Panc1 (cell line): Measurements from ENCODE around the gene MYOG. TPM values are rescaled to one million over a fixed set of nuclear protein-coding genes. Genes with fewer than 3 reads are reported as not detected.

Experiments
- ATAC-seq: fragments of 200-7000 bp; cut with Tn5 transposase; 2 replicates; pipeline ENCODE4 v1.9.1; 2020; ENCODE audit warnings: mild to moderate bottlenecking, moderate library complexity
- BruUV-seq: library from RNA; stranded (reverse); fragments of 400-500 nt; replicated peaks from 2 replicates; lab custom pipeline; 2021; lab: Mats Ljungman, UMichigan
- CTCF ChIA-PET: fragments of 300-600 bp; sonication (Branson Sonifier 250); formaldehyde crosslinking; loops from one replicate; lab custom pipeline; 2022; ENCODE audit warnings: antibody characterized with exemption; lab: Charles Lee
- POLR2A ChIA-PET: fragments of 300-600 bp; sonication (Branson Sonifier 250); formaldehyde crosslinking; loops from one replicate; lab custom pipeline; 2022; ENCODE audit warnings: antibody characterized with exemption; lab: Charles Lee
- DNase-seq: peaks from one replicate; pipeline ENCODE4 v3.0.0-alpha.2; 2010; ENCODE audit warnings: low read depth, low spot score
- H3K27ac ChIP-seq: 2 replicates; pipeline ENCODE4 v1.5.1; 2011; ENCODE audit warnings: mild to moderate bottlenecking, low read length, inconsistent platforms
- H3K27me3 ChIP-seq: fragments of 200-500 bp; sonication (Bioruptor generic); 2 replicates; pipeline ENCODE4 v1.6.0; 2014; ENCODE audit warnings: low read length, inconsistent platforms; ENCODE audit not compliant: control insufficient read depth, insufficient read depth
- H3K36me3 ChIP-seq: fragments of 200-500 bp; sonication (Bioruptor generic); 2 replicates; pipeline ENCODE4 v1.5.1; 2014; ENCODE audit warnings: inconsistent platforms, mild to moderate bottlenecking, low read length, moderate library complexity; ENCODE audit not compliant: control insufficient read depth, insufficient read depth
- H3K4me1 ChIP-seq: 2 replicates; pipeline ENCODE4 v1.5.1; 2011; ENCODE audit warnings: inconsistent platforms, mild to moderate bottlenecking, low read length, moderate library complexity; ENCODE audit not compliant: control insufficient read depth, insufficient read depth
- H3K4me3 ChIP-seq, 2 experiments: 2 replicates each; pipeline ENCODE4 v1.5.1; 2011 to 2012; ENCODE audit warnings: low read depth in 2 of 2, low read length in 2 of 2, mild to moderate bottlenecking in 2 of 2, inconsistent platforms in 1 of 2, moderate library complexity in 1 of 2
- H3K9me3 ChIP-seq: fragments of 200-500 bp; sonication (Bioruptor generic); 2 replicates; pipeline ENCODE4 v1.5.1; 2014; ENCODE audit warnings: low read depth, mild to moderate bottlenecking, inconsistent platforms, low read length, moderate library complexity; ENCODE audit not compliant: control insufficient read depth, insufficient read depth
- CTCF ChIP-seq: fragments of 450-650 bp; IDR thresholded peaks from 2 replicates; pipeline ENCODE4 v1.5.1; 2017; ENCODE audit warnings: mild to moderate bottlenecking
- POLR2AphosphoS5 ChIP-seq: IDR thresholded peaks from 2 replicates; pipeline ENCODE4 v1.6.1; 2012; ENCODE audit warnings: mild to moderate bottlenecking, low read depth, low read length, moderate library complexity
- REST ChIP-seq, 2 experiments: IDR thresholded peaks; 2 replicates each; pipeline ENCODE4 v1.6.1; 2011 to 2012; ENCODE audit warnings: low read depth in 2 of 2, control low read depth in 1 of 2, low read length in 1 of 2, mild to moderate bottlenecking in 1 of 2, moderate library complexity in 1 of 2; ENCODE audit not compliant: insufficient read depth in 1 of 2
- SIN3A ChIP-seq: IDR thresholded peaks from 2 replicates; pipeline ENCODE4 v1.6.1; 2012; ENCODE audit warnings: low read depth, mild to moderate bottlenecking, low read length, moderate library complexity, borderline replicate concordance; ENCODE audit not compliant: insufficient read depth
- TCF7L2 ChIP-seq: IDR thresholded peaks from 2 replicates; pipeline ENCODE4 v1.6.1; 2011; ENCODE audit warnings: mild to moderate bottlenecking, low read depth, low read length, inconsistent platforms
- in situ Hi-C: cut with HindIII; loops from 2 replicates; pipeline ENCODE4 v1.10.0; 2016; ENCODE audit warnings: low sequenced_read_pairs, low pct_unique_long_range_greater_than_20kb
- intact Hi-C: fragments of 100-400 bp; cut with micrococcal nuclease; formaldehyde crosslinking; loops from one replicate; pipeline ENCODE4 v1.10.0; 2022; ENCODE audit not compliant: unreplicated experiment
- total RNA-seq: library from RNA; stranded (reverse); gene quantifications from one replicate; pipeline ENCODE4 v1.2.1, GENCODE V29; 2021; ENCODE audit not compliant: unreplicated experiment

The MYOG gene
- total RNA-seq, 1 experiment from 2014 or later, result not detected

- H3K4me3 ChIP-seq, result no peak overlapping the region
- H3K36me3 ChIP-seq, result no peaks in the 10 kb centered on the region
- no peaks in the 10 kb centered on the region for H3K27me3 ChIP-seq
- ChIA-PET CTCF (interaction anchor here (0.6 to 1.3 kb wide), 3 partner anchors 97 to 1778 kb away, joined by 5 to 12 read pairs (median 6); no protein-coding TSS in a partner anchor), POLR2A (interaction anchor here (0.6 kb wide), 1 partner anchor 176 kb away, joined by 3 read pairs; no protein-coding TSS in a partner anchor)
- no peaks in the 10 kb centered on the region for H3K9me3 ChIP-seq
- H3K27ac ChIP-seq, result no peak overlapping the region
- intact Hi-C loops, result no loop called here
- DNase-seq (no peak), ATAC-seq (no peak)
- H3K4me1 ChIP-seq, result no peaks in the 10 kb centered on the region
- in situ Hi-C loops, result no loop called here
- BruUV-seq, result no TSS peak
- TF ChIP-seq CTCF (no peak), REST (IDR thresholded peaks at IDR 0.05; ENCODE audit: insufficient read depth in 1 of 2, low read depth in 2 of 2, low read length in 1 of 2) (no peak), POLR2AphosphoS5 (no peak), SIN3A (no peak), TCF7L2 (no peak)
These were observed 41.8 kb downstream of the MYOG start for GRCh38 chr1:203043830-203044545.

- Histone ChIP-seq H3K9me3 (no peaks in the 10 kb centered on the region), H3K27ac (no peak overlapping the region), H3K4me1 (no peaks in the 10 kb centered on the region), H3K36me3 (no peaks in the 10 kb centered on the region), H3K27me3 (no peaks in the 10 kb centered on the region), H3K4me3 (no peak overlapping the region)
- no TSS peak for BruUV-seq
- no peak for DNase-seq
- ChIA-PET POLR2A (no interaction called here), CTCF (interaction anchor here (0.6 to 1.8 kb wide), 3 partner anchors 60 to 1478 kb away, joined by 3 to 7 read pairs (median 3); no protein-coding TSS in a partner anchor)
- no peak for ATAC-seq
- in situ Hi-C loops, result no loop called here
- intact Hi-C loops, result no loop called here
- no peak for TF ChIP-seq REST (IDR thresholded peaks at IDR 0.05; ENCODE audit: insufficient read depth in 1 of 2, low read depth in 2 of 2, low read length in 1 of 2)
- no peak for TF ChIP-seq TCF7L2
- no peak for TF ChIP-seq CTCF
These were observed 44.4 kb downstream of the MYOG start for GRCh38 chr1:203041351-203041932.
